Measurements from ENCODE around the gene CUL1.

The CUL1 gene

GRCh38 chr7:148723166-148723559 lies 24.5 kb downstream of the CUL1 start:
- TF ChIP-seq, protein P1, sequence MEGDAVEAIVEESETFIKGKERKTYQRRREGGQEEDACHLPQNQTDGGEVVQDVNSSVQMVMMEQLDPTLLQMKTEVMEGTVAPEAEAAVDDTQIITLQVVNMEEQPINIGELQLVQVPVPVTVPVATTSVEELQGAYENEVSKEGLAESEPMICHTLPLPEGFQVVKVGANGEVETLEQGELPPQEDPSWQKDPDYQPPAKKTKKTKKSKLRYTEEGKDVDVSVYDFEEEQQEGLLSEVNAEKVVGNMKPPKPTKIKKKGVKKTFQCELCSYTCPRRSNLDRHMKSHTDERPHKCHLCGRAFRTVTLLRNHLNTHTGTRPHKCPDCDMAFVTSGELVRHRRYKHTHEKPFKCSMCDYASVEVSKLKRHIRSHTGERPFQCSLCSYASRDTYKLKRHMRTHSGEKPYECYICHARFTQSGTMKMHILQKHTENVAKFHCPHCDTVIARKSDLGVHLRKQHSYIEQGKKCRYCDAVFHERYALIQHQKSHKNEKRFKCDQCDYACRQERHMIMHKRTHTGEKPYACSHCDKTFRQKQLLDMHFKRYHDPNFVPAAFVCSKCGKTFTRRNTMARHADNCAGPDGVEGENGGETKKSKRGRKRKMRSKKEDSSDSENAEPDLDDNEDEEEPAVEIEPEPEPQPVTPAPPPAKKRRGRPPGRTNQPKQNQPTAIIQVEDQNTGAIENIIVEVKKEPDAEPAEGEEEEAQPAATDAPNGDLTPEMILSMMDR (IDR thresholded peaks at IDR 0.05; ENCODE audit: insufficient read depth, low read depth, low read length, missing control alignments): no peak
- no peak for DNase-seq (ENCODE audit: low read depth)

DNA sequence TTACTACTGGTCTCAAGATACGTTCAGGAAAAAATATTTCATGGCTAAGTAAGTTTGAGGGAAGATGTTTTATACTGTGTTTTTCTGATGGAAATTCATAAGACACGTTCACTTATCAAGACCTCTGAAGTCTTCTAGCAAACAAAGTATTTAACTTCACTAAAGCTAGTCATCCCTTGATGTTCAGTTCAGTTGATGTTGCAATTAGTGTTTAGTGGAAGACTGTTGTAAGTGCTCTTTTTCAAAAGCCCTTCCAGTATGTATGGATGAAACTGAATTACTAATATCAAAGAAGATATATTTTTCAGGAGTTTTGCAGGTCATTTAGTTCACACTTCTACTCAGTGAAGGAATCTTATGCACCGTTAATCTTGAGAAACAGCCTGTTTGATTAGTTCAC lies 25.1 kb downstream of the CUL1 start:
- no peak for DNase-seq (ENCODE audit: low read depth)
- no peak overlapping the region for H3K4me3 ChIP-seq (ENCODE audit: low read depth, low read length)
- TF ChIP-seq, protein P1 (IDR thresholded peaks at IDR 0.05; ENCODE audit: insufficient read depth, low read depth, low read length, missing control alignments): no peak

More at GRCh38 chr7:148723166-148723559, 24.5 kb downstream of the CUL1 start:
- H3K4me3 ChIP-seq (ENCODE audit: low read depth, low read length): no peak overlapping the region

- DNase-seq (ENCODE audit: low read depth): no peak
Observed at GRCh38 chr7:148726385-148726784, 27.7 kb downstream of the CUL1 start.

DNA sequence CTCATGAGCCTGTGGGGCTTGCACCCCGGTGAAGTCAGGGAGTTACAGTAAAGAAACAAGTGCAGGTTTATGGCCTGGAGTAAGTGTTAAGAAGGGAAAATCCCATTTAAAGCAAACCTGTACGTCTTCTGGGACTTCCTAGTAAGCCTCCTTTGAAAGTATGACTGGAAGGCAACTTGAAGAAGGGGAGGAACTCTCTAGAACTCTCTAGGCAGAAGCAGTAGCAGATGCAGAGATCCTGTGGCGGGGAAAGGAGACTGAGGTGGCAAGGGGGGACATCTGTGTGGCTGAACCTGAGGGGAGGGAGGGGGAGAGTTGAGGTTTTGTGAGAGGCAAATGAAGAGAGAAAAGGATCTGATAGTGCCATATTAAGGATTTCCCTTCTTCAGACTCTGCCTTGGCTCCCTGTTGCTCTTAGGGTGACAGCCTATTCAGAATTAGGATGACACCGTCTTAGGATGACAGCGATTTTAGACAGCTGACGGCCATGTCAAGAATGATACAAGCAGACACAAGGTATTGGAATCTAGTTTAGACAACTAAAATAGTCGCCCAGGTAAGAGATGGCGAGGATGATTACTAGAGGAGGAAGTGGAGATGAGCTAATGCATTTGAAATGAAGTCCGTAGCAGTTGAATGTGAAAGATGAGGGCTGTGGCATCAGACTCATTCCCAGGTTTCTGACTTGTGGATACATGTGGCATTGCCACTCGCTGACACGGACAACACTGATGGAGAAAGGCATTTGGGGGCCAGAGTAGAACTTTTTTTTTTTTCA lies 29.0 kb downstream of the CUL1 start:
- H3K4me3 ChIP-seq (ENCODE audit: low read depth, low read length): no peak overlapping the region
- TF ChIP-seq, protein P1 (IDR thresholded peaks at IDR 0.05; ENCODE audit: insufficient read depth, low read depth, low read length, missing control alignments): no peak
- DNase-seq (ENCODE audit: low read depth): no peak

More at GRCh38 chr7:148726385-148726784, 27.7 kb downstream of the CUL1 start:
- no peak overlapping the region for H3K4me3 ChIP-seq (ENCODE audit: low read depth, low read length)
- TF ChIP-seq, protein P1 (IDR thresholded peaks at IDR 0.05; ENCODE audit: insufficient read depth, low read depth, low read length, missing control alignments): no peak

GRCh38 chr7:148729984-148730733 lies 31.5 kb downstream of the CUL1 start:
- no peak overlapping the region for H3K4me3 ChIP-seq (ENCODE audit: low read depth, low read length)
- DNase-seq (ENCODE audit: low read depth): no peak
- TF ChIP-seq, protein P1 (IDR thresholded peaks at IDR 0.05; ENCODE audit: insufficient read depth, low read depth, low read length, missing control alignments): no peak

- DNase-seq (ENCODE audit: low read depth): no peak
- no peak overlapping the region for H3K4me3 ChIP-seq (ENCODE audit: low read depth, low read length)
- TF ChIP-seq, protein P1 (IDR thresholded peaks at IDR 0.05; ENCODE audit: insufficient read depth, low read depth, low read length, missing control alignments): no peak
Observed at GRCh38 chr7:148732862-148733261, 34.2 kb downstream of the CUL1 start.

All from GM12865 (cell line).